IgD-negative memory B cell (primary cell): ENCODE results near the gene CD58. TPM values are rescaled to one million over a fixed set of nuclear protein-coding genes. Genes with fewer than 3 reads are reported as not detected.
A peak's percentile ranks its signal among the peaks of the same experiment; 100 is the strongest.

Experiments used
- H3K27ac Mint-ChIP-seq, 3 donors: one replicate each; pipeline ENCODE4 v1.8.0; 2020 to 2022; ENCODE audit warnings: mild to moderate bottlenecking in 3 of 3, mixed read lengths in 3 of 3, moderate library complexity in 1 of 3
- H3K27me3 Mint-ChIP-seq: one replicate; pipeline ENCODE4 v1.8.0; 2021; ENCODE audit warnings: mixed read lengths
- H3K36me3 Mint-ChIP-seq: one replicate; pipeline ENCODE4 v1.8.0; 2020; ENCODE audit warnings: mild to moderate bottlenecking, mixed read lengths
- H3K4me1 Mint-ChIP-seq, 3 donors: one replicate each; pipeline ENCODE4 v1.8.0; 2020 to 2022; ENCODE audit warnings: mixed read lengths in 3 of 3, mild to moderate bottlenecking in 1 of 3
- H3K4me3 Mint-ChIP-seq, 4 donors: one replicate each; pipeline ENCODE4 v1.8.0; 2020 to 2022; ENCODE audit warnings: mild to moderate bottlenecking in 4 of 4, mixed read lengths in 4 of 4, moderate library complexity in 3 of 4
- H3K9me3 Mint-ChIP-seq, 3 donors: one replicate each; pipeline ENCODE4 v1.8.0; 2020 to 2021; ENCODE audit warnings: mixed read lengths in 3 of 3, mild to moderate bottlenecking in 1 of 3
- polyA plus RNA-seq: library from polyadenylated mRNA; unstranded; fragments of 300-500 nt; fragmentation: Illumina TruSeq; gene quantifications from one replicate; pipeline ENCODE4 v1.2.3, GENCODE V29; 2021

CD58 gene
- polyA plus RNA-seq, 1 donor from 2014 or later = 29.5 TPM

DNA sequence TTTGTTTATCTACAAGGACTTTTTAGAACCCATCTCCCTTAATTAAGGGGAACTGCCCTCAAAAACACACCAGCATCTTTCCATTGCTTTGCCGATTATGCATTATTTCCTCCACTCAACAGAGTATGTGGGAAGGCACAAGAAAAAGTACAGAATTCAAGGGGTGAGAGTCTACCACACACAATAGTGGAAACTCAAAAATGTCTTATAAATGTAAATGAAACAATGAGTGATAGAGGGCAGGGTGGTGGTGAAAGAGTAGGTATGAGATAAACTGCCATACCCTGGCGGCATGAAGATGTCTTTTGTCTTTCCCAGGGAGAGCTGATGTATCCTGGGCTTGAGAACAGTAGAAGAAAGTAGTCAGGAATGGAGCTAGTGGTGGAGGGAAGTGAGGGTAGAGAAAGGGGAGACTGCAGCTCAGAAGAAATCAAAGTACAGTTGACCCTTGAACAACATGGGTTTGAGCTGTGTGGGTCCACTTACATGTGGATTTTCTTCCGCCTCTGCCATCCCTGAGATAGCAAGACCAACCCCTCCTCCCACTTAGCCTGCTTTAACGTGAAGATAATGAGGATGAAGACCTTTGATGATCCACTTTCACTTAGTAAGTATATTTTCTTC is 24.4 kb downstream of the CD58 start:
- no peaks in the 10 kb centered on the region for H3K27me3 Mint-ChIP-seq
- H3K36me3 Mint-ChIP-seq = peaks cover 7% of the 10 kb centered on the region
- no peak overlapping the region for H3K4me3 Mint-ChIP-seq
- H3K27ac Mint-ChIP-seq = peak overlapping the region in 1 of 3 donors; percentile 4
- peaks cover 43 to 52% (median 45%) of the 10 kb centered on the region in 3 donors for H3K4me1 Mint-ChIP-seq
- H3K9me3 Mint-ChIP-seq = peaks cover 0 to 2% (median 0%) of the 10 kb centered on the region in 3 donors

DNA sequence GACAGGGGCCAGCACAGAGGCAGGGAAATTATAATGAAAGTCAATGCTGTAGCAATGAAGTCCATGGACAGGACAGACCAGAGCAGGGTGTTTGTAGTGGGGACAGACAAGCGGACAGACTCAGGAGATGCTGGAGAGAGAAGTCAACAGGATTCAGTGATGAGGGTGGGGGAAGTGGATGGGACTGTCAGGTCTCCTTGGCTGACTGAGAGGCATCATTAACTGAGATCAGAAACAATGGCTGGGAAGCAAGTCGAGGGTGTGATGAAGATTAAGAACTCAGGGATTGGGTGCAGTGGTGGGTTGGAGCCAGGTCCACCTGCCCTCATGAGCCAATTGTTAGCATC is 25.5 kb downstream of the CD58 start:
- Mint-ChIP-seq H3K36me3 (peaks cover 7% of the 10 kb centered on the region), H3K27ac (peak overlapping the region; percentile 33 to 74 (median 73)), H3K27me3 (no peaks in the 10 kb centered on the region), H3K9me3 (peaks cover 0 to 2% (median 0%) of the 10 kb centered on the region in 3 donors), H3K4me1 (peaks cover 37 to 47% (median 38%) of the 10 kb centered on the region in 3 donors), H3K4me3 (peak overlapping the region in 2 of 4 donors; percentile 60 to 74)

DNA sequence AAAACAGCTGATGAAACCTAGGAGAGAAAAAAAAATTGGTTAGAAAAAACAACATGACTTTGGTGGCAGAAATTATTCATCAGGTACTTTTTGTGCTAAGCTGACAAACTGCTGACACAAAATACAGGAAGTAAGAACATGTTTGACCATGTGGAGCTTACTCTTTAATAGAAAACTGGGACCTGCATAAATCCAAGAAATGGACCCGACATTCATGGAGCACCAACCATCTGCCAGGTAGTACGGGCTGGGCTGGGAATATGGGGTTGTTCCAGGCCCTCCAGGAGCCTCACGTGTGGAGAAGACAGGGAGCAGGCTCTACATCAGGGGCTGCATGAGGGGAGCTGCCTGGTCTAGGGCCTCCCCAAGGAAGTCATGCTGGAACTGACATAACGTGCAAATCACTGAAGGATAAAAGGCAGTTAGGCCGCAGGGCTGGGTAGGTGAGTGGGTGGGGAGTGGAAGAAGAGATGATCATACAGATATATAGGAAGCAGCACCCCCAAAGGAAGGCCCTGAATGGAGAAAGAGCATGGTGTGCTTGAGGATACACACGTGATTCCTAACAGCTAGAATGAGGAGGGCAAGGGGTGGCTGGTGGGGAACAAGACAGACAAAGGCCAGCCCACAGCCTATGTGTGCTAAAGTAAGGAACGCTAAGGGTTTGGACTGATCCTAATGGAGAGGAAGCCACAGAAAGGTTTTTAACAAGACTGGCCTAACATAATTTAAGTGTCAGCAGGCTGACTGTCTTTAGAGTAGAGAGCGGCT is 26.1 kb downstream of the CD58 start:
- H3K27me3 Mint-ChIP-seq = no peaks in the 10 kb centered on the region
- peaks cover 41 to 49% (median 43%) of the 10 kb centered on the region in 3 donors for H3K4me1 Mint-ChIP-seq
- H3K4me3 Mint-ChIP-seq = peak overlapping the region in 3 of 4 donors; percentile 3 to 79 (median 75)
- peaks cover 0 to 2% (median 0%) of the 10 kb centered on the region in 3 donors for H3K9me3 Mint-ChIP-seq
- peaks cover 7% of the 10 kb centered on the region for H3K36me3 Mint-ChIP-seq
- peak overlapping the region; percentile 48 to 74 (median 73) for H3K27ac Mint-ChIP-seq

DNA sequence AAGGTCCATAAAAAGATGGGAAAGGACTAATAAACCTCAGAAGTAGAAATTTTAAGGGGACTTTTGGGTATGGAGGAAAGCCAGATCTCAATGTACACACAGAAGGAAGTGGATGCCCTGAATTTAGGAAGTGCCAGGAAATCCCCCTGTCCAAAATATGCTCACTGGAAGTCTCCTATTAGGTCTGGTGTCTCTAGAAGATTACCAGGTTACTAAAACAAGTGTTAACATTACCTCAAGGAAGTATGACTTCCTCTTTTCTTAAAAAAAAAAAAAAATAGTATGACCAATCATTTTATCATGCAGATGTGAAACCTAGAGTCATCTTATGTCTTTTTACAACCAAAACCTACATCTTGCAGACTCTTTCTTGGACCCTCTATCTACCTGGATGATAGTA is 30.7 kb downstream of the CD58 start:
- Mint-ChIP-seq H3K36me3 (peaks cover 16% of the 10 kb centered on the region), H3K27me3 (no peaks in the 10 kb centered on the region), H3K9me3 (no peaks in the 10 kb centered on the region), H3K4me3 (peak overlapping the region in 1 of 4 donors; percentile 73), H3K27ac (peak overlapping the region; percentile 31 to 87 (median 69)), H3K4me1 (peaks cover 34 to 40% (median 40%) of the 10 kb centered on the region in 3 donors)

DNA sequence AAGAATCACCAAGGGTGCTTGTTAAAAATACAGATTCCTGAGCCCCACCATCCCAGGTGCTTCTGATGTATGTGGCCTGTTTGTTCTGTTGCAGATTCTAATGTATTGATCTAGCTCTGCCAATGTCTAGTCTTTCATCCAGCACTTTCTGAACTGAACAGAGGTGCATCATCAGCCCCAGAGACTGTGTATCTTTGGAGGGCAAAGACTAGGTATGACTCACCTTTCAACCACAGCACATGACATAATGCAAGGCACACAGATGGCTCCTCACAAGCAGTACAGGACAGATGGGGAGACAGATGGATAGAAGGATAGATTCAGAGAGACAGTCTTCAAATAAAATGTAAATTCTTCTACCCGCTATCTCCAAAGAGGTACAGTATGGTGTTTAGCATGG is 32.3 kb downstream of the CD58 start:
- H3K36me3 Mint-ChIP-seq = peaks cover 18% of the 10 kb centered on the region
- no peaks in the 10 kb centered on the region for H3K9me3 Mint-ChIP-seq
- H3K27me3 Mint-ChIP-seq = no peaks in the 10 kb centered on the region
- peaks cover 26 to 32% (median 31%) of the 10 kb centered on the region in 3 donors for H3K4me1 Mint-ChIP-seq
- H3K27ac Mint-ChIP-seq = no peak overlapping the region
- no peak overlapping the region for H3K4me3 Mint-ChIP-seq

DNA sequence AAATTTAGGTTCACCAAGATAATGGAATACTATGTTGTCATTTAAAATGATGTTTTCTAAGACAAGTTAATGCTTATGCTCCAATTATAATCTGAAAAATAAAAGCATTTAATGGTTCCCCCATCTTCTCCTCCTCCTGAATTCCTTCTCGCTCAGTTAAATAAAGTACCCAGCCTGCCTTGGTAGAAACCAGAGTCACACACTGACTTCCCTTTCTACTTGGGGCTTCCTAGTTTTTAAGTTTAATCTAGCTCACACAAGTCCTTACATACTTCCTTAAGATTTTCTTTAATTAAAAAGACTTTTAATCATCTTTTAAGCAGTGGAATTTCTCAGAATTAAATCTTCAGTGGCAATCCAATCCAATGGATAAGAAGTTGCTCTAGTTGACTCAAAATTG is 32.9 kb downstream of the CD58 start:
- H3K4me1 Mint-ChIP-seq = peaks cover 24 to 31% (median 26%) of the 10 kb centered on the region in 3 donors
- H3K9me3 Mint-ChIP-seq = no peaks in the 10 kb centered on the region

DNA sequence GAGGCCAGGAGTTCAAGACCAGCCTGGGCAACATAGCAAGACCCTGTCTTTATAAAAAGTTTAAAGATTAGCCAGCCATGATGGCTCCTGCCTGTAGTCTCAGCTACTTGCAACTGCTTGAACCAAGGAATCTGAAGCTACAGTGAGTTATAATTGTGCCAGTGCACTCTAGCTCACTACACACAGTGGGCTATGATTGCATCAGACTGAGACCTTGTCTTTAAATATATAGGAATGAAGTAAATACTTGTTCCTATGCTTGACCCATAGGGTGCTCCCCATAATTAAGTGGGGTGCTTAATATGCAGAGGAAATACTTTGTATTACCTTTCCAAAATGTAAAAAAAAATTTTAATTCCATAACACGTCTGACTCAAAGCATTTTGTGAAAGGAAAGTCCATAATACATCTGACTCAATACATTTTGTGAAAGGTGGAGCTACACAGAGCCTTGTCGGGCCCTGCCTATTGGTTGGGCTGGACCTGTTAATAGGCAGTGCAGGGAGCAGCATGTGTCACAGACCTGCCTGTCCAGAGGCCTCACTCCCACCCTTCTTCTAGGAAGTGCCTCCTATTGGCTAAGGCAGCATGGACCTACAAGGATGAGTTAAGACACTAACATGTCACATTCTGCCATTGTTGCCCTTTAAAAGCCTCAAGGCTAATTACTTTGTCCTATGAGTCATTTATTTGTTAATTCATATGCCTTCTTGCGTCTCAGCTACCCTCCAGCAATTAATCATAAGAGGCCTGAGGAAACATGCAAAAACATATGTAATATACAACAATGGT is 33.6 kb downstream of the CD58 start:
- Mint-ChIP-seq H3K27ac (no peak overlapping the region), H3K36me3 (peaks cover 15% of the 10 kb centered on the region), H3K9me3 (no peaks in the 10 kb centered on the region)

More for the DNA sequence above, 32.9 kb downstream of the CD58 start:
- Mint-ChIP-seq H3K27me3 (no peaks in the 10 kb centered on the region), H3K4me3 (peak overlapping the region in 1 of 4 donors; percentile 24), H3K36me3 (peaks cover 19% of the 10 kb centered on the region), H3K27ac (no peak overlapping the region)

DNA sequence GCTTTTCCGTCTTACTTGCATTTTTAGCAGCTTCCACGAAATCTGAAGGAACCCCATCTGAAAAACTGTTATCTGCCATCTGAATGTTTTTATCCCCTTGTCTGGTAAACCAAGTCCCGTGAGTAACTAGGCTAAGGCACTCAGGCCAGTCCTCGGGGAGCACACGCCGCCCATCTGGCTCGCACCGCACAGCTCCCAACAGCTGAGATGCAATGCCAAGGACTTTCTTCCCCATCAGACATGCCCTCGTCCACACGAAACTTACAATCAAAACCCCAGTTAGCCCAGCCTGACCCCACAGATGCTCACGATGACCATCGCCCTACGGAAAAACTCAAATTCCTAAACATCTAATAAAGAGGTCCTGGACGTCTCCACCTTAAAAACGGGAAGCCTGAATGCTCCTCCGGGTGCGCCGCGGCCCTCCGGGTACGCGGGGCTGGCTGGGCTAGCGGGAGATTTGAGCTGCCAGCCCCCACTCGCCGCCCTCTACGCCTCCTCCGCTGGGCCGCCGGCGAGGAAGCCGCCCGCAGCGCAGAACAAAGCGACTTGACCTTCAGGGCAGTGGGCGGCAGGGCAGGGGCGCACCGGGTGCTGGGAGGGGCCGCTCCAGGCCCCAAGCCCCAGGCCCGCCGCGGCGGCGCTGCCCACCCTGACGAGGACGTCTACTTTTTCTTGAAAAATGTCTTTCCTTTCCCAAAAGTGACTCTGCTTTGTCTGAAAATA is 36.6 kb downstream of the CD58 start:
- Mint-ChIP-seq H3K4me3 (no peak overlapping the region), H3K27me3 (no peaks in the 10 kb centered on the region), H3K4me1 (peaks cover 3 to 13% (median 11%) of the 10 kb centered on the region in 3 donors), H3K36me3 (peaks cover 12% of the 10 kb centered on the region), H3K9me3 (no peaks in the 10 kb centered on the region), H3K27ac (no peak overlapping the region)

More for the DNA sequence above, 33.6 kb downstream of the CD58 start:
- no peaks in the 10 kb centered on the region for H3K27me3 Mint-ChIP-seq
- no peak overlapping the region for H3K4me3 Mint-ChIP-seq
- peaks cover 20 to 31% (median 24%) of the 10 kb centered on the region in 3 donors for H3K4me1 Mint-ChIP-seq

DNA sequence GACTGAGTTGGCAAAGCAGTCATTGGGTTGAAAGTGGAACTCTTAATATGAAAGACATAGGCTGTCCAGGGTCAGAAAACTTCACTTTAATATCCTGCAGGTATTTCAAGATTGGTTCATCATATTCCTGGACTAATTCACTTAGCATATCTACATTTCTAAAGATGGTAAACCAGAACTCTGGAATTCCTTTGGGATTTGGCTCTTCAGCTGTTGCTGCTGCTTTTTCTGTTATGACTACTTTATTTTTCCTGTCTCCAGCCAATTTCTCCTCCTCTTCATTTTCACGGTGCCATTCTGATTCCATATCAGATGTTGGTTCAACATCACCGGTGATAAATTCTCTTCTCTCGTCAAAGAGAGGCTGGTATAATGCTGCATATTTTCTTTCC is 37.4 kb downstream of the CD58 start:
- peaks cover 0 to 6% (median 4%) of the 10 kb centered on the region in 3 donors for H3K4me1 Mint-ChIP-seq
- H3K9me3 Mint-ChIP-seq = no peaks in the 10 kb centered on the region
- peaks cover 9% of the 10 kb centered on the region for H3K36me3 Mint-ChIP-seq
- no peak overlapping the region for H3K4me3 Mint-ChIP-seq
- no peaks in the 10 kb centered on the region for H3K27me3 Mint-ChIP-seq
- no peak overlapping the region for H3K27ac Mint-ChIP-seq

DNA sequence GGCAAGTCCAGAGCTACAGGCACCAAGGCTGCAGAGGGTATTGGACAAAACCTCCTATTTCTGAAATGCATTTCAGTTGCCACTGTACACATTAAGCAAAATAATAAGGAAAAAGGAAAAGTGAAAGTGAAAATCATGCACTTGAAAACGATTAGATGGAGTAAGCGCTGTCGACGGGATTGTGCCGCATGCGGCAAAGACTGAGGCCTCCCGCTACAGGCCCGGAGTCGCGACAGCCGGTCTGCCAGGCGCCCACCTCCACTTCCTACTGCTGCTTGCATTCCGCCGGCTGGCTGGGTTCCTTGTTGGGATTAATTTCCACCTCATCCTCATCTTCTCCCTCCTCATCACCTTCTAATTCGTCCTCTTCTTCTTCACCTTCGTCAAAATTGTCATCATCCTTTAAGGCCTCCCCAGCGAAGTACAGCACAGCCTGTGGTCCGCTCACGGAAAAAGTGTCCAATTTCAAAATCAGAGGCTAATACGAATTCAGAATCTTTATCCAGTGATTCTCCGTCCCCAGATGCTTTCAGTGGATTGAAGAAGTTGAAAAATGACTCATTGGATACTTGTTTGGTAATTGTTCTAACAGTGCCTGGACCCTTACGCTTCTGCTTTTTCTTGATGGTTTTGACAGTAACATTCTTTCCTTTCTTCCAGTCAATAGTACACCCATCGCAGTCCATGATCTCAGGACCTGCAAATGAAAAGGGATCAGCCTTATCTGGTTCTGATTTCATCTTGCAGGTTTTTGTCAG is 38.0 kb downstream of the CD58 start:
- Mint-ChIP-seq H3K36me3 (peaks cover 13% of the 10 kb centered on the region), H3K27ac (no peak overlapping the region)

DNA sequence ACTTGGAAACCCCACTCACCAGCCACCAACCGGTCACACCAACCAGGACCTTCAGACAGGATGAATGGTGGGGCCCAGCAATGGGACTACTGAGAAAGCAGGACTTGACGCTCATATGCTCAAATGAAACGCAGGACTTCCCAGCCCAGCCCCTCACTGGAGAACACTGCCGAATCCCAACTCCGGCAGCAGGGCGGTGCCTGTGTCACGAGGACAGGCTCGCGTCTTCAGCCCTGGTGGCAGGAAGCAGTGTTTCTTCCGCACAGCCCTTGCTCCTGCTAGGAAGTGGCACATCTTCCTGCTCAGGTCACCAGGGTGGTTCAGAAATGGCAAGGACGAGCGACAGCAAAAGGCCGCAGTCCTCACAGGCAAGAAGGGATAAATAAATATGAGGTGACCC is 38.9 kb downstream of the CD58 start:
- no peaks in the 10 kb centered on the region for H3K9me3 Mint-ChIP-seq
- no peaks in the 10 kb centered on the region for H3K4me1 Mint-ChIP-seq
- no peaks in the 10 kb centered on the region for H3K27me3 Mint-ChIP-seq
- no peak overlapping the region for H3K27ac Mint-ChIP-seq
- H3K36me3 Mint-ChIP-seq = peaks cover 13% of the 10 kb centered on the region
- H3K4me3 Mint-ChIP-seq = no peak overlapping the region

More for the DNA sequence above, 38.0 kb downstream of the CD58 start:
- H3K27me3 Mint-ChIP-seq = no peaks in the 10 kb centered on the region
- peaks cover 0 to 2% (median under 1%) of the 10 kb centered on the region in 3 donors for H3K4me1 Mint-ChIP-seq
- H3K9me3 Mint-ChIP-seq = no peaks in the 10 kb centered on the region
- no peak overlapping the region for H3K4me3 Mint-ChIP-seq

DNA sequence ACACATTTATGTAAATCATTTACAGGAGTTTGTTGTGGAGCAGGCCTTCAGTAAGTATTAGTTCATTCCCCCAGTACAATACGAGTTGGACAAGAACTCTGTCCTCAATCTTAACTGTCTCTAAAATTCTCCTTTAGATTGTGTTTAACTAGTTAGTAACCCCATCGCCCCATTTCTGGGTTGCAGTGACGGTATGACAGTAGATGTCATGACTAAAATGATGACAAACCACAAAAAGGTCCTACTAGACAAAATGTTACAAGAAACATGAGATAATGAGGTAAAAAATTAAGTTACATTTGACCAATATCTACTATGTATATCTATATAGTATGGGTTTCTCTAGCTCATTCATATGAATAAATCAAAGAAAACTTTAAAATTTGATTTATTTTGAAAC is 41.1 kb downstream of the CD58 start:
- Mint-ChIP-seq H3K27me3 (no peaks in the 10 kb centered on the region), H3K4me3 (no peak overlapping the region), H3K27ac (no peak overlapping the region), H3K9me3 (peaks cover 0 to 9% (median 0%) of the 10 kb centered on the region in 3 donors), H3K4me1 (no peaks in the 10 kb centered on the region), H3K36me3 (peaks cover 12% of the 10 kb centered on the region)

DNA sequence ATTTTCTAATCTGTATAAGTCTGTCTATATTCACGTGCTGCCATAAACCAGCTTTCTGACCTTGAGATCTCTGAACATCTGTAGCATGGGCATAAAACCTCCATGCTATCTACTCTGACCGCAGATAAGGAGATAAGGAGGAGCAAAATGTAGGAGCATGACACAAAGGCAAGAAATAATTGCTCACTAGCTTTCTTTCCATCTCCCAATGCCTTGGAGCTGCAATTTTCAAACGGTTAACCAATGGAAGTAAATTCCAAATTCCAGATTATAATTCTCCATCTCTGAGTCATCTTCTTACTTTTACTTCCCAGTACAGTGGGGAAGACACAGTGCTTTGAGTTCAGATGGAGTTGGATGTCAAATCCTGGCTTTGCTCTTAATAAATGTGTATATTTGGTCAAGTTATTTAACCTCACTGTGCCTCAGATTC is 41.6 kb downstream of the CD58 start:
- no peak overlapping the region for H3K4me3 Mint-ChIP-seq
- peak overlapping the region in 1 of 3 donors; percentile 29 for H3K27ac Mint-ChIP-seq
- no peaks in the 10 kb centered on the region for H3K27me3 Mint-ChIP-seq
- no peaks in the 10 kb centered on the region for H3K4me1 Mint-ChIP-seq
- H3K36me3 Mint-ChIP-seq = peaks cover 12% of the 10 kb centered on the region
- H3K9me3 Mint-ChIP-seq = peaks cover 0 to 9% (median 0%) of the 10 kb centered on the region in 3 donors
